Transverse colon (tissue), 3 donors: ENCODE data around the gene NXF3.

Experiments
- EP300 ChIP-seq: sonication (generic); formaldehyde crosslinking; IDR thresholded peaks from one replicate; pipeline ENCODE4 v1.6.1; 2017; ENCODE audit warnings: antibody characterized with exemption, low read depth
- POLR2A ChIP-seq: fragments of 450-650 bp; IDR thresholded peaks from one replicate; pipeline ENCODE4 v1.6.1; 2016; ENCODE audit warnings: antibody characterized with exemption, mild to moderate bottlenecking, moderate library complexity
- TF ChIP-seq, protein P1 (sequence below), 5 experiments: fragments of 200-600 bp in 3 of 5; fragments of 450-650 bp in 2 of 5; sonication (generic) in 3 of 5; IDR thresholded peaks; 1 replicate in 2 of 5; 2 replicates in 3 of 5; pipeline ENCODE4 v1.5.1; 2016 to 2017; ENCODE audit warnings: antibody characterized with exemption in 5 of 5, inconsistent platforms in 3 of 5, mild to moderate bottlenecking in 2 of 5, moderate library complexity in 1 of 5

DNA sequence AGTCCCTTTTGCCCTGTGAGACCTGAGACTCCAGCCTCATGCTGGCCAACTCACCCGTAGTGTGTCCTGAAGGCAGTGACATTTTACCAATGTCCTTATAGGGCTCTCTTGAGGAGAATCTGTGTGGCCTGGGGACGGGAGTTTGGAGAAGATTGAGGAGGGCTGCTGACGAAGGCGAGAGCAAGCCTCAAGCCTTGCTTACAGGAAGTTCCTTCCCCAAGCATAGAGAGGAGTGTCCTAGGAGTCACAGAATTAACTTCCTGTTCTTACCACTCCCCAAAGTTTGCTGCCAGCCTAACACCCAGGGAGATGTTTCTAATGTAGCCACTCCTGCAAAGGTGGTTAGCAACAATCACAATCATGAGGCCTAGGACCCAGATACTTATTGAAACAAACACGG, at the start of gene NXF3:
- TF ChIP-seq, protein P1, sequence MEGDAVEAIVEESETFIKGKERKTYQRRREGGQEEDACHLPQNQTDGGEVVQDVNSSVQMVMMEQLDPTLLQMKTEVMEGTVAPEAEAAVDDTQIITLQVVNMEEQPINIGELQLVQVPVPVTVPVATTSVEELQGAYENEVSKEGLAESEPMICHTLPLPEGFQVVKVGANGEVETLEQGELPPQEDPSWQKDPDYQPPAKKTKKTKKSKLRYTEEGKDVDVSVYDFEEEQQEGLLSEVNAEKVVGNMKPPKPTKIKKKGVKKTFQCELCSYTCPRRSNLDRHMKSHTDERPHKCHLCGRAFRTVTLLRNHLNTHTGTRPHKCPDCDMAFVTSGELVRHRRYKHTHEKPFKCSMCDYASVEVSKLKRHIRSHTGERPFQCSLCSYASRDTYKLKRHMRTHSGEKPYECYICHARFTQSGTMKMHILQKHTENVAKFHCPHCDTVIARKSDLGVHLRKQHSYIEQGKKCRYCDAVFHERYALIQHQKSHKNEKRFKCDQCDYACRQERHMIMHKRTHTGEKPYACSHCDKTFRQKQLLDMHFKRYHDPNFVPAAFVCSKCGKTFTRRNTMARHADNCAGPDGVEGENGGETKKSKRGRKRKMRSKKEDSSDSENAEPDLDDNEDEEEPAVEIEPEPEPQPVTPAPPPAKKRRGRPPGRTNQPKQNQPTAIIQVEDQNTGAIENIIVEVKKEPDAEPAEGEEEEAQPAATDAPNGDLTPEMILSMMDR (IDR thresholded peaks at IDR 0.05) = no peak
- no peak for TF ChIP-seq EP300
- TF ChIP-seq POLR2A = no peak
